Panc1 (cell line): ENCODE data around the gene PSD4.

Source experiments
- CTCF ChIP-seq: fragments of 450-650 bp; IDR thresholded peaks from 2 replicates; pipeline ENCODE4 v1.5.1; 2017; ENCODE audit warnings: mild to moderate bottlenecking
- POLR2AphosphoS5 ChIP-seq: IDR thresholded peaks from 2 replicates; pipeline ENCODE4 v1.6.1; 2012; ENCODE audit warnings: mild to moderate bottlenecking, low read depth, low read length, moderate library complexity

GRCh38 chr2:113186433-113186796, 12.6 kb downstream of the PSD4 start:
- TF ChIP-seq POLR2AphosphoS5 (no peak), CTCF (no peak)
